Immature natural killer cell (primary cell): ENCODE measurements around the gene SPDYA. TPM values are rescaled to one million over a fixed set of nuclear protein-coding genes. Genes with fewer than 3 reads are reported as not detected.
A peak's percentile ranks its signal among the peaks of the same experiment; 100 is the strongest.

ENCODE experiments used
- DNase-seq, 3 donors: peaks; one replicate each; pipeline ENCODE4 v3.0.0; 2022; ENCODE audit warnings: mixed read lengths in 1 of 3
- H3K27ac Mint-ChIP-seq, 6 donors: one replicate each; pipeline ENCODE4 v1.8.0; 2020; ENCODE audit warnings: mixed read lengths in 6 of 6, mild to moderate bottlenecking in 5 of 6, inconsistent platforms in 4 of 6, moderate library complexity in 3 of 6
- H3K27me3 Mint-ChIP-seq, 3 donors: one replicate each; pipeline ENCODE4 v1.8.0; 2020 to 2021; ENCODE audit warnings: low read depth in 3 of 3, mild to moderate bottlenecking in 3 of 3, mixed read lengths in 3 of 3, moderate library complexity in 3 of 3, inconsistent platforms in 1 of 3
- H3K36me3 Mint-ChIP-seq, 3 donors: one replicate each; pipeline ENCODE4 v1.8.0; 2020; ENCODE audit warnings: mixed read lengths in 3 of 3, inconsistent platforms in 2 of 3, mild to moderate bottlenecking in 2 of 3
- H3K4me1 Mint-ChIP-seq, 2 donors: one replicate each; pipeline ENCODE4 v1.8.0; 2020; ENCODE audit warnings: inconsistent platforms in 2 of 2, mild to moderate bottlenecking in 2 of 2, mixed read lengths in 2 of 2, moderate library complexity in 1 of 2
- H3K4me3 Mint-ChIP-seq, 5 donors: one replicate each; pipeline ENCODE4 v1.8.0; 2020; ENCODE audit warnings: mild to moderate bottlenecking in 5 of 5, mixed read lengths in 5 of 5, inconsistent platforms in 3 of 5, moderate library complexity in 3 of 5
- H3K9me3 Mint-ChIP-seq, 6 donors: one replicate each; pipeline ENCODE4 v1.8.0; 2020; ENCODE audit warnings: mild to moderate bottlenecking in 6 of 6, mixed read lengths in 6 of 6, inconsistent platforms in 4 of 6, moderate library complexity in 3 of 6
- polyA plus RNA-seq, 3 donors: library from polyadenylated mRNA; unstranded; fragments of 300-500 nt; fragmentation: Illumina TruSeq; gene quantifications; one replicate each; pipeline ENCODE4 v1.2.3, GENCODE V29; 2021

The SPDYA gene
- polyA plus RNA-seq, 3 donors from 2014 or later: not detected

GRCh38 chr2:28842042-28842441 is 31.4 kb downstream of the SPDYA start:
- Mint-ChIP-seq H3K4me1 (no peaks in the 10 kb centered on the region), H3K36me3 (peaks cover 0 to 9% (median 3%) of the 10 kb centered on the region in 3 donors), H3K9me3 (no peaks in the 10 kb centered on the region), H3K27ac (peak overlapping the region in 1 of 6 donors; percentile 20), H3K27me3 (peaks cover 0 to 2% (median 0%) of the 10 kb centered on the region in 3 donors), H3K4me3 (no peak overlapping the region)
- no peak for DNase-seq

- H3K36me3 Mint-ChIP-seq: peaks cover 4 to 13% (median 9%) of the 10 kb centered on the region in 3 donors
- DNase-seq: no peak
- no peaks in the 10 kb centered on the region for H3K27me3 Mint-ChIP-seq
- H3K27ac Mint-ChIP-seq: peak overlapping the region in 1 of 6 donors; percentile 82
- H3K9me3 Mint-ChIP-seq: no peaks in the 10 kb centered on the region
- H3K4me3 Mint-ChIP-seq: no peak overlapping the region
- no peaks in the 10 kb centered on the region for H3K4me1 Mint-ChIP-seq
Measured at GRCh38 chr2:28855193-28855592, 44.6 kb downstream of the SPDYA start.

- no peaks in the 10 kb centered on the region for H3K4me1 Mint-ChIP-seq
- no peaks in the 10 kb centered on the region for H3K9me3 Mint-ChIP-seq
- no peak overlapping the region for H3K27ac Mint-ChIP-seq
- no peak overlapping the region for H3K4me3 Mint-ChIP-seq
- no peak for DNase-seq
- peaks cover 10 to 21% (median 17%) of the 10 kb centered on the region in 3 donors for H3K36me3 Mint-ChIP-seq
- no peaks in the 10 kb centered on the region for H3K27me3 Mint-ChIP-seq
Measured at GRCh38 chr2:28855977-28856376, 45.3 kb downstream of the SPDYA start.

- Mint-ChIP-seq H3K4me3 (peak overlapping the region; percentile 26 to 69 (median 62)), H3K36me3 (peaks cover 0 to 9% (median 0%) of the 10 kb centered on the region in 3 donors), H3K4me1 (peaks cover 44 to 61% of the 10 kb centered on the region in 2 donors), H3K9me3 (no peaks in the 10 kb centered on the region), H3K27ac (peak overlapping the region in 3 of 6 donors; percentile 42 to 69 (median 63)), H3K27me3 (peaks cover 2 to 13% (median 9%) of the 10 kb centered on the region in 3 donors)
- no peak for DNase-seq
Measured at GRCh38 chr2:28868611-28869010, 58.0 kb downstream of the SPDYA start.

- DNase-seq: no peak
- Mint-ChIP-seq H3K9me3 (no peaks in the 10 kb centered on the region), H3K27ac (peak overlapping the region; percentile 94 to 100 (median 99)), H3K4me3 (peak overlapping the region; percentile 96 to 98 (median 97)), H3K27me3 (peaks cover 2 to 13% (median 9%) of the 10 kb centered on the region in 3 donors), H3K4me1 (peaks cover 39 to 51% of the 10 kb centered on the region in 2 donors), H3K36me3 (peaks cover 0 to 5% (median 0%) of the 10 kb centered on the region in 3 donors)
Measured at GRCh38 chr2:28869494-28870145, 59.0 kb downstream of the SPDYA start.

GRCh38 chr2:28870146-28870891 is 59.7 kb downstream of the SPDYA start, which contains the start of gene TRMT61B:
Gene TRMT61B, minus strand, starts transcription at chr2:28870309. Its CDS starts 32 bp downstream, at chr2:28870277.
- Mint-ChIP-seq H3K4me3 (peak within 1 kb of the TSS; percentile 96 to 98 (median 97)), H3K4me1 (peaks cover 35 to 44% of the 10 kb centered on the region in 2 donors), H3K27ac (peak within 1 kb of the TSS; percentile 94 to 100 (median 99)), H3K9me3 (no peaks in the 10 kb centered on the region), H3K27me3 (peaks cover 2 to 14% (median 13%) of the 10 kb centered on the region in 3 donors), H3K36me3 (peaks cover 0 to 1% (median 0%) of the 10 kb centered on the region in 3 donors)
- peak; percentile 95 for DNase-seq

GRCh38 chr2:28871620-28872019 is 61.0 kb downstream of the SPDYA start:
- Mint-ChIP-seq H3K27ac (no peak overlapping the region), H3K4me3 (peak overlapping the region in 3 of 5 donors; percentile 21 to 97 (median 96)), H3K27me3 (peaks cover 4 to 21% (median 13%) of the 10 kb centered on the region in 3 donors), H3K36me3 (no peaks in the 10 kb centered on the region), H3K4me1 (peaks cover 31 to 41% of the 10 kb centered on the region in 2 donors), H3K9me3 (no peaks in the 10 kb centered on the region)
- DNase-seq: no peak

- no peak overlapping the region for H3K27ac Mint-ChIP-seq
- H3K36me3 Mint-ChIP-seq: no peaks in the 10 kb centered on the region
- DNase-seq: no peak
- H3K9me3 Mint-ChIP-seq: no peaks in the 10 kb centered on the region
- peaks cover 4 to 12% (median 6%) of the 10 kb centered on the region in 3 donors for H3K27me3 Mint-ChIP-seq
- no peak overlapping the region for H3K4me3 Mint-ChIP-seq
- no peaks in the 10 kb centered on the region for H3K4me1 Mint-ChIP-seq
Measured at GRCh38 chr2:28880193-28880592, 69.6 kb downstream of the SPDYA start.

GRCh38 chr2:28893488-28893887 is 82.9 kb downstream of the SPDYA start:
- Mint-ChIP-seq H3K4me1 (peaks cover 33 to 39% of the 10 kb centered on the region in 2 donors), H3K36me3 (no peaks in the 10 kb centered on the region), H3K27me3 (peaks cover 4 to 9% (median 6%) of the 10 kb centered on the region in 3 donors), H3K9me3 (no peaks in the 10 kb centered on the region), H3K27ac (no peak overlapping the region), H3K4me3 (peak overlapping the region in 3 of 5 donors; percentile 45 to 68 (median 57))
- no peak for DNase-seq

- peak; percentile 96 to 97 (median 97) for DNase-seq
- Mint-ChIP-seq H3K36me3 (no peaks in the 10 kb centered on the region), H3K4me3 (peak within 1 kb of the TSS; percentile 88 to 99 (median 94)), H3K27me3 (peaks cover 4 to 6% (median 5%) of the 10 kb centered on the region in 3 donors), H3K9me3 (no peaks in the 10 kb centered on the region), H3K27ac (peak within 1 kb of the TSS; percentile 85 to 90 (median 88)), H3K4me1 (peaks cover 40 to 51% of the 10 kb centered on the region in 2 donors)
Measured at GRCh38 chr2:28894470-28895188, 84.0 kb downstream of the SPDYA start, which contains the start of gene WDR43. Gene WDR43, plus strand, starts transcription at chr2:28894667. Its CDS starts 32 bp downstream, at chr2:28894699.

- Mint-ChIP-seq H3K9me3 (no peaks in the 10 kb centered on the region), H3K27ac (peak overlapping the region; percentile 76 to 90 (median 86)), H3K4me1 (peaks cover 40 to 55% of the 10 kb centered on the region in 2 donors), H3K27me3 (peaks cover 4 to 6% (median 5%) of the 10 kb centered on the region in 3 donors), H3K4me3 (peak overlapping the region; percentile 87 to 99 (median 94)), H3K36me3 (no peaks in the 10 kb centered on the region)
- peak in 2 of 3 donors; percentile 23 to 30 for DNase-seq
Measured at GRCh38 chr2:28895189-28895893, 84.7 kb downstream of the SPDYA start.

- Mint-ChIP-seq H3K27me3 (peaks cover 4 to 6% (median 5%) of the 10 kb centered on the region in 3 donors), H3K36me3 (peaks cover 0 to under 1% (median 0%) of the 10 kb centered on the region in 3 donors), H3K27ac (no peak overlapping the region), H3K9me3 (no peaks in the 10 kb centered on the region), H3K4me1 (peaks cover 46 to 66% of the 10 kb centered on the region in 2 donors), H3K4me3 (peak overlapping the region in 2 of 5 donors; percentile 11 to 12)
- DNase-seq: no peak
Measured at GRCh38 chr2:28896906-28897305, 86.3 kb downstream of the SPDYA start.

- DNase-seq: no peak
- Mint-ChIP-seq H3K4me3 (no peak overlapping the region), H3K9me3 (no peaks in the 10 kb centered on the region), H3K27me3 (peaks cover 4 to 6% (median 5%) of the 10 kb centered on the region in 3 donors), H3K36me3 (peaks cover 0 to 9% (median 0%) of the 10 kb centered on the region in 3 donors), H3K27ac (no peak overlapping the region), H3K4me1 (peaks cover 46 to 66% of the 10 kb centered on the region in 2 donors)
Measured at GRCh38 chr2:28898048-28898447, 87.4 kb downstream of the SPDYA start.
